GM12872 (cell line): Measurements from ENCODE around the gene RIN2.

Experiments
- CTCF ChIP-seq: IDR thresholded peaks from 3 replicates; pipeline ENCODE4 v1.5.1; 2011; ENCODE audit warnings: low read depth, mild to moderate bottlenecking, low read length, moderate library complexity; ENCODE audit not compliant: insufficient read depth

RIN2 gene

GRCh38 chr20:19758133-19758500, at the start of gene RIN2:
RIN2 (plus strand) TSS chr20:19758258; CDS start chr20:19889602, 131,344 bp downstream.
- no peak for TF ChIP-seq CTCF

GRCh38 chr20:19709635-19710335, 48.3 kb upstream of the RIN2 start:
- no peak for TF ChIP-seq CTCF

- no peak for TF ChIP-seq CTCF
Observed at GRCh38 chr20:19710336-19711120, 47.5 kb upstream of the RIN2 start.

- no peak for TF ChIP-seq CTCF
Observed at GRCh38 chr20:19711126-19711525, 46.9 kb upstream of the RIN2 start.

- TF ChIP-seq CTCF, result no peak
Observed at GRCh38 chr20:19712721-19713260, 45.3 kb upstream of the RIN2 start.

- TF ChIP-seq CTCF, result no peak
Observed at GRCh38 chr20:19713822-19714578, 44.1 kb upstream of the RIN2 start.

GRCh38 chr20:19714579-19714840, 43.5 kb upstream of the RIN2 start:
- no peak for TF ChIP-seq CTCF
